OCI-LY7 (cell line): ENCODE results near the gene FAM193B. TPM values are rescaled to one million over a fixed set of nuclear protein-coding genes. Genes with fewer than 3 reads are reported as not detected.

Source experiments
- BruUV-seq: library from RNA; stranded (reverse); fragments of 400-500 nt; replicated peaks from 2 replicates; lab custom pipeline; 2021; lab: Mats Ljungman, UMichigan
- CTCF ChIA-PET: fragments of 300-600 bp; sonication (Branson Sonifier 250); formaldehyde crosslinking; loops from one replicate; lab custom pipeline; 2022; ENCODE audit warnings: antibody characterized with exemption; ENCODE audit not compliant: unreplicated experiment; lab: Charles Lee
- POLR2A ChIA-PET: fragments of 300-600 bp; sonication (Branson Sonifier 250); formaldehyde crosslinking; loops from one replicate; lab custom pipeline; 2022; ENCODE audit warnings: antibody characterized with exemption; lab: Charles Lee
- DNase-seq: peaks from one replicate; pipeline ENCODE4 v3.0.0-alpha.2; 2015; ENCODE audit warnings: low spot score
- H2AFZ ChIP-seq: fragments of 200-600 bp; sonication (generic), shearing (Covaris generic); 2 replicates; pipeline ENCODE4 v1.6.1; 2014; ENCODE audit warnings: mild to moderate bottlenecking, antibody characterized with exemption, low read length, moderate library complexity
- H3K27ac ChIP-seq: fragments of 200-600 bp; sonication (generic); 2 replicates; pipeline ENCODE4 v1.5.1; 2014; ENCODE audit warnings: mixed run types, low read depth, mild to moderate bottlenecking, moderate library complexity, low read length, inconsistent platforms; ENCODE audit not compliant: poor library complexity, severe bottlenecking
- H3K36me3 ChIP-seq: fragments of 200-600 bp; sonication (generic); 2 replicates; pipeline ENCODE4 v1.6.1; 2014; ENCODE audit warnings: mild to moderate bottlenecking, antibody characterized with exemption, low read length, moderate library complexity, mixed read lengths; ENCODE audit not compliant: insufficient read depth
- H3K4me1 ChIP-seq: fragments of 200-600 bp; sonication (generic); 2 replicates; pipeline ENCODE4 v1.5.1; 2014; ENCODE audit warnings: mild to moderate bottlenecking, low read length; ENCODE audit not compliant: insufficient read depth, poor library complexity, severe bottlenecking
- H3K4me2 ChIP-seq: fragments of 200-600 bp; sonication (generic); 2 replicates; pipeline ENCODE4 v1.6.1; 2014; ENCODE audit warnings: mild to moderate bottlenecking, low read length
- H3K4me3 ChIP-seq: fragments of 200-600 bp; sonication (generic); 2 replicates; pipeline ENCODE4 v1.5.1; 2014; ENCODE audit warnings: mild to moderate bottlenecking, low read depth, low read length; ENCODE audit not compliant: poor library complexity, severe bottlenecking
- H3K79me2 ChIP-seq: fragments of 200-600 bp; sonication (generic); 2 replicates; pipeline ENCODE4 v1.6.1; 2016; ENCODE audit warnings: low read depth, mild to moderate bottlenecking, low read length, moderate library complexity, mixed read lengths; ENCODE audit not compliant: insufficient read depth
- H3K9me2 ChIP-seq: fragments of 200-600 bp; sonication (generic); 2 replicates; pipeline ENCODE4 v1.6.1; 2016; ENCODE audit warnings: mild to moderate bottlenecking, low read length, mixed read lengths; ENCODE audit not compliant: insufficient read depth
- H3K9me3 ChIP-seq: fragments of 200-600 bp; sonication (generic); 2 replicates; pipeline ENCODE4 v1.6.1; 2014; ENCODE audit warnings: mild to moderate bottlenecking, mixed run types, low read length, mixed read lengths
- H4K20me1 ChIP-seq: fragments of 200-600 bp; sonication (generic); 2 replicates; pipeline ENCODE4 v1.6.1; 2014; ENCODE audit warnings: mild to moderate bottlenecking, antibody characterized with exemption, low read length, moderate library complexity, mixed read lengths; ENCODE audit not compliant: insufficient read depth
- CTCF ChIP-seq: fragments of 200-600 bp; sonication (generic); conservative IDR thresholded peaks from 2 replicates; pipeline ENCODE4 v1.5.1; 2014; ENCODE audit warnings: mild to moderate bottlenecking, antibody characterized with exemption, low read length, moderate library complexity, mixed read lengths
- EZH2phosphoT487 ChIP-seq: fragments of 200-600 bp; sonication (generic); IDR thresholded peaks from 2 replicates; pipeline ENCODE4 v1.6.1; 2018; ENCODE audit warnings: low read depth, borderline replicate concordance, mild to moderate bottlenecking, mixed run types, antibody characterized with exemption, low read length, moderate library complexity, mixed read lengths
- intact Hi-C: fragments of 100-400 bp; cut with micrococcal nuclease; formaldehyde crosslinking; loops from one replicate; pipeline ENCODE4 v1.10.0; 2022; ENCODE audit not compliant: unreplicated experiment
- total RNA-seq, 2 experiments: library from RNA; depleted of rRNA in 1 of 2; stranded (reverse); fragments of >200 nt in 1 of 2; shearing (Covaris generic) in 1 of 2; gene quantifications; 2 replicates each; pipeline ENCODE4 v1.2.3, GENCODE V29; 2014 to 2022

Gene FAM193B
- total RNA-seq, 2 experiments from 2014 or later, result 63.2 to 104 TPM

- Histone ChIP-seq H4K20me1 (no peaks in the 10 kb centered on the region), H3K4me2 (no peak overlapping the region), H3K9me2 (no peaks in the 10 kb centered on the region), H3K79me2 (no peaks in the 10 kb centered on the region), H3K9me3 (no peaks in the 10 kb centered on the region), H3K27ac (no peak overlapping the region), H3K4me1 (peaks cover 13% of the 10 kb centered on the region), H3K36me3 (peaks cover 12% of the 10 kb centered on the region; the same call in 1 of the 2 replicates), H2AFZ (no peak overlapping the region), H3K4me3 (no peak overlapping the region)
- CTCF ChIA-PET, result no interaction called here
- no peak for DNase-seq
- POLR2A ChIA-PET, result no interaction called here
- intact Hi-C loops, result no loop called here
- no peak for TF ChIP-seq EZH2phosphoT487
- TF ChIP-seq CTCF, result no peak
- BruUV-seq, result no TSS peak
Measured at GRCh38 chr5:177484902-177485549, 69.3 kb downstream of the FAM193B start.

DNA sequence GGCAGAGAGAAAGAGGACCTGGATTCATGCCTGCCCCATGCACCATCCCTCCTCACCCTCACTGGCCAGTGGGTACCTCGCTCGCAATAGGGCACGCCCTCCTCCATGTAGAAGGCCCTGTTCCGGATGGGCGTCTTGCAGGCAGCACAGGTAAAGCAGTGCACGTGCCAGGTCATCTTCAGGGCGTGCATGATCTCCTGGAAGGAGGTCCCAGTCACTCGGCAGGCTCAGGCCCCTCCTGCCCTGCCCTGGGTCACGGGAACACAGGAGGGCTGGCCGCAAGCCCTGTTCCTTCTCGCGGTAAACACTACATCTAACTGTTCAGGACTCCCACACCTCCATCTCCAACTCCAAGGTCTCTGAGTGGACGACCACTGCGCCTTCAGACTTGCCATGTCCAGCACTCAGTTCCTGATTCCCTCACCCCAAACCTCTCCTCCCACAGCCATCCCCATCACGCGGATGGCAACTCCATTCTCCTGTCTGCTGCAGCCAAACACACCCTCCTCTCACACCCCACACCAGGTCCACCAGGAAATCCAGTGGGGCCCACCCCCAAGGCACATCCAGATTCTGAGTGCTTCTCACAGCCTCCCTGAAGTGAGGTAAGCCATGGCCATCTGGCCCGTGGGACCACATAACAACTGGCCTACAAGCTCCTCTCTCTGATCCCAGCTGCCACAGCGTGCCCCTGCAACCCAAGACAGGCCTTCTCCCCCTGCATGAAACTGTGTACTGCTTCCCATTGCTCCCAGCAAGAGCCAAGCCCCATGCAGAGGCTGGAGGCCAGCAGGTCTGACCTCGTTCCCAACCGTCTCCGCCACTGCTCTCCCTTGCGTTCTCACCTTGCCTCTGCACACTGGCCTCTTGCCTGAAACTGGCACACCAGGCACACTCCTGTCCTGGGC lies 70.1 kb downstream of the FAM193B start:
- Histone ChIP-seq H3K27ac (no peak overlapping the region), H3K4me3 (no peak overlapping the region), H3K9me2 (no peaks in the 10 kb centered on the region), H3K4me1 (peaks cover 5% of the 10 kb centered on the region), H4K20me1 (no peaks in the 10 kb centered on the region), H2AFZ (no peak overlapping the region), H3K4me2 (no peak overlapping the region), H3K36me3 (peaks cover 12% of the 10 kb centered on the region; the same call in 1 of the 2 replicates), H3K9me3 (no peaks in the 10 kb centered on the region), H3K79me2 (no peaks in the 10 kb centered on the region)
- DNase-seq, result no peak
- intact Hi-C loops, result no loop called here
- no TSS peak for BruUV-seq
- TF ChIP-seq CTCF (no peak), EZH2phosphoT487 (no peak)
- ChIA-PET POLR2A (no interaction called here), CTCF (no interaction called here)
